ENCODE data around the gene GDF2.

- TF ChIP-seq GATA2 (IDR thresholded peaks at IDR 0.05; ENCODE audit: low read depth, low read length) (no peak), GATA3 (IDR thresholded peaks at IDR 0.05; ENCODE audit: low read depth, low read length) (no peak)
These were observed 13.7 kb downstream of the GDF2 start for GRCh38 chr10:47335906-47336305.

Measured in SH-SY5Y (cell line).